Ovary (tissue), 9 donors: ENCODE results near the gene KRTAP5-4. TPM values are rescaled to one million over a fixed set of nuclear protein-coding genes. Genes with fewer than 3 reads are reported as not detected.

Source experiments
- DNase-seq, 5 donors: peaks; one replicate each; pipeline ENCODE4 v3.0.0-alpha.2; 2019 to 2020
- H3K27ac ChIP-seq, 2 donors: fragments of 200-600 bp; one replicate each; pipeline versions ENCODE4 v1.5.1 to v1.8.0; 2019 to 2022
- H3K27me3 ChIP-seq: fragments of 200-600 bp; one replicate; pipeline ENCODE4 v1.8.0; 2022
- H3K36me3 ChIP-seq: fragments of 200-600 bp; sonication (generic); one replicate; pipeline ENCODE4 v1.5.1; 2019
- H3K4me1 ChIP-seq: one replicate; pipeline ENCODE4 v1.8.1; 2013; ENCODE audit warnings: mild to moderate bottlenecking, moderate library complexity; ENCODE audit not compliant: insufficient read depth
- H3K4me3 ChIP-seq: fragments of 200-600 bp; sonication (generic); one replicate; pipeline ENCODE4 v1.5.1; 2017
- H3K9me3 ChIP-seq, 2 donors: fragments of 200-600 bp in 1 of 2; sonication (generic) in 1 of 2; one replicate each; pipeline versions ENCODE4 v1.5.1 to v1.8.1; 2013 to 2019; ENCODE audit warnings: mild to moderate bottlenecking in 1 of 2, moderate library complexity in 1 of 2
- EP300 ChIP-seq: sonication (generic); formaldehyde crosslinking; IDR thresholded peaks from one replicate; pipeline ENCODE4 v1.6.1; 2017; ENCODE audit warnings: antibody characterized with exemption
- POLR2A ChIP-seq: fragments of 450-650 bp; IDR thresholded peaks from one replicate; pipeline ENCODE4 v1.6.1; 2017; ENCODE audit warnings: antibody characterized with exemption, mild to moderate bottlenecking, moderate library complexity
- WGBS, 3 donors: extraction: QIAGEN DNeasy Blood & Tissue Kit in 1 of 3; methylation state at CpG; one replicate each; pipeline versions ENCODE4 v1.1.5 to v1.1.7; 2013 to 2017; 5-methylcytosine and 5-hydroxymethylcytosine counted together
- intact Hi-C, 4 donors: fragments of 100-400 bp; cut with DNase I; formaldehyde crosslinking; loops; one replicate each; pipeline versions ENCODE4 v1.11.0 to v1.15.1; 2022 to 2023
- polyA plus RNA-seq, 2 donors: library from polyadenylated mRNA; stranded (reverse); fragments of 200-250 nt in 1 of 2; fragments of 350-450 nt in 1 of 2; fragmentation: Illumina TruSeq in 1 of 2; extraction: RNeasy Lipid Tissue Mini Kit (QIAGEN cat#74804) in 1 of 2; gene quantifications; one replicate each; pipeline ENCODE4 v1.2.3, GENCODE V29; 2013 to 2014
- total RNA-seq, 7 donors: library from RNA; depleted of rRNA in 2 of 7; stranded (reverse); fragments of >200 nt in 2 of 7; fragmentation: NEBNext Ultra II Directional in 3 of 7; extraction: Animal tissue kit (Norgen Biotek cat#: 25700) in 3 of 7; gene quantifications; one replicate each; pipeline versions ENCODE4 v1.1.0 to v1.2.4, GENCODE V29; 2016 to 2023
- TF ChIP-seq, protein P1 (sequence below), 3 donors: fragments of 450-650 bp in 2 of 3; fragments of 200-600 bp in 1 of 3; IDR thresholded peaks; one replicate each; pipeline versions ENCODE4 v1.5.1 to v1.8.0; 2016 to 2022; ENCODE audit warnings: antibody characterized with exemption in 3 of 3, mild to moderate bottlenecking in 1 of 3
- donor health status: DM: no; HTN: no; CAD: no; lungs with moderate emphysema.
- donor health status: DM: no; HTN: no; CAD: no.
- donor health status: Bipolar disorder and iron deficiency.
- donor health status: DM: yes; HTN: yes; CAD: no.
- donor health status: DM: no; HTN: no; CAD: no.
- donor health status: DM: yes; HTN: yes; CAD: no.

The KRTAP5-4 gene
- total and polyA plus RNA-seq, 9 donors = not detected

DNA sequence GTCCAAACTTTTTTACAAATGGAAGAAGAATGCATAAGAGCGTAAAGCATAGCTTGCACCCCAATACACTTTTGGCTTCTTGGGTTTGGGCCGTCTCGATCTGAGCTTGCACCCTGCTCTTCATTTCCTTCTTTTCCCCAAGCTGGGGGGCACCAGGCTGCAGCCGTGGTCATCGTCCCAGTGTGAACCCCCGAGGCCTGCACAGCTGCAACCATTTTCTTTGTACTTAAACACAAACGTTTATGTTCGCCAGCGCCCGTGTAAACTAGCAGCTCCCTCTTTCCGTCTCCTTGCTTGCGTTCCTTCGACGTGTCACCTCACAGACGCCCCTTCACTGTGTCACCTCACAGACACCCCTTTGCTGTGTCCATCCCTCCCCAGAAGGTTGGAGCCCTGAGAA is 17.7 kb upstream of the KRTAP5-4 start:
- no peak for DNase-seq
- Histone ChIP-seq H3K4me3 (no peak overlapping the region), H3K36me3 (no peaks in the 10 kb centered on the region), H3K27me3 (no peaks in the 10 kb centered on the region), H3K9me3 (no peaks in the 10 kb centered on the region), H3K4me1 (no peaks in the 10 kb centered on the region), H3K27ac (no peak overlapping the region)
- TF ChIP-seq, protein P1, sequence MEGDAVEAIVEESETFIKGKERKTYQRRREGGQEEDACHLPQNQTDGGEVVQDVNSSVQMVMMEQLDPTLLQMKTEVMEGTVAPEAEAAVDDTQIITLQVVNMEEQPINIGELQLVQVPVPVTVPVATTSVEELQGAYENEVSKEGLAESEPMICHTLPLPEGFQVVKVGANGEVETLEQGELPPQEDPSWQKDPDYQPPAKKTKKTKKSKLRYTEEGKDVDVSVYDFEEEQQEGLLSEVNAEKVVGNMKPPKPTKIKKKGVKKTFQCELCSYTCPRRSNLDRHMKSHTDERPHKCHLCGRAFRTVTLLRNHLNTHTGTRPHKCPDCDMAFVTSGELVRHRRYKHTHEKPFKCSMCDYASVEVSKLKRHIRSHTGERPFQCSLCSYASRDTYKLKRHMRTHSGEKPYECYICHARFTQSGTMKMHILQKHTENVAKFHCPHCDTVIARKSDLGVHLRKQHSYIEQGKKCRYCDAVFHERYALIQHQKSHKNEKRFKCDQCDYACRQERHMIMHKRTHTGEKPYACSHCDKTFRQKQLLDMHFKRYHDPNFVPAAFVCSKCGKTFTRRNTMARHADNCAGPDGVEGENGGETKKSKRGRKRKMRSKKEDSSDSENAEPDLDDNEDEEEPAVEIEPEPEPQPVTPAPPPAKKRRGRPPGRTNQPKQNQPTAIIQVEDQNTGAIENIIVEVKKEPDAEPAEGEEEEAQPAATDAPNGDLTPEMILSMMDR (IDR thresholded peaks at IDR 0.05) = no peak
- TF ChIP-seq POLR2A (no peak), EP300 (no peak)
- WGBS, 3 donors = 60 to 67% (median 64%) methylated on average over 15 of the region's 15 CpGs
- intact Hi-C loops = no loop called here

GRCh38 chr11:1639102-1639620 is 17.2 kb upstream of the KRTAP5-4 start:
- WGBS, 3 donors = 63 to 71% (median 65%) methylated on average over 18 of the region's 18 CpGs
- no peak for DNase-seq
- TF ChIP-seq, protein P1 (IDR thresholded peaks at IDR 0.05) = no peak
- TF ChIP-seq EP300 (no peak), POLR2A (no peak)
- H3K9me3 ChIP-seq = no peaks in the 10 kb centered on the region
- no peaks in the 10 kb centered on the region for H3K36me3 ChIP-seq
- H3K4me3 ChIP-seq = no peak overlapping the region
- H3K27me3 ChIP-seq = no peaks in the 10 kb centered on the region
- intact Hi-C loops = no loop called here
- H3K27ac ChIP-seq = no peak overlapping the region
- no peaks in the 10 kb centered on the region for H3K4me1 ChIP-seq

GRCh38 chr11:1638344-1638743 is 16.4 kb upstream of the KRTAP5-4 start:
- WGBS, 3 donors = 70 to 83% (median 82%) methylated on average over 8 of the region's 8 CpGs
- Histone ChIP-seq H3K27ac (no peak overlapping the region), H3K9me3 (no peaks in the 10 kb centered on the region), H3K4me3 (no peak overlapping the region), H3K36me3 (no peaks in the 10 kb centered on the region), H3K4me1 (no peaks in the 10 kb centered on the region), H3K27me3 (no peaks in the 10 kb centered on the region)
- TF ChIP-seq, protein P1 (IDR thresholded peaks at IDR 0.05) = no peak
- TF ChIP-seq POLR2A = no peak
- TF ChIP-seq EP300 = no peak
- no peak for DNase-seq
- intact Hi-C loops = no loop called here

DNA sequence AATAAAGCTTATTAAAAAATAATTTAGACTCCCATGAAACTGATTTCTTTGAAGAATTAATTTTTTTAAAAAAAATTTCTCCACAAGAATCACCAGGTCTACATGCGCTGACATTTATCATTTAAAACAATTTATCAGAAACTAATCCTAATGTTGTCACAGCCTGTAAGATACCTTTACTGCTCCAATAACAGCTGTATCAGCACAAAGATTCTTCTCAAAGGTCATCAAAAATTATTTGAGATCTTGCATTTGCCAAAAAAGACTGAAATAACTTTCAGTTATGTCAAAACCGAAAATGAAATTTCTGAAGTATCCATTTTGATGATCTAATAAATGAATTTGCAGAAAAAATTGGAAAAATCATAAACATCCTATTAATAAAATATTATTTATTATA is 15.7 kb upstream of the KRTAP5-4 start:
- no peak for DNase-seq
- TF ChIP-seq POLR2A (no peak), EP300 (no peak)
- TF ChIP-seq, protein P1 (IDR thresholded peaks at IDR 0.05) = no peak
- 81 to 90% (median 88%) methylated on average over 2 of the region's 2 CpGs for WGBS, 3 donors
- no peaks in the 10 kb centered on the region for H3K9me3 ChIP-seq
- no peak overlapping the region for H3K27ac ChIP-seq
- no peak overlapping the region for H3K4me3 ChIP-seq
- H3K4me1 ChIP-seq = no peaks in the 10 kb centered on the region
- intact Hi-C loops = no loop called here
- H3K27me3 ChIP-seq = no peaks in the 10 kb centered on the region
- no peaks in the 10 kb centered on the region for H3K36me3 ChIP-seq
